T-helper 22 cell (primary cell): Measurements from ENCODE around the gene KATNB1.
"Not testable (repeated sequence)": the region's sequence is repeated elsewhere in the genome, so short reads cannot be mapped to it uniquely, and the experiment has no call there.

Source experiments
- DNase-seq: peaks from one replicate; pipeline ENCODE4 v3.0.0-alpha.2; 2020; ENCODE audit warnings: low read depth

The KATNB1 gene

GRCh38 chr16:57773019-57773418 is 37.4 kb downstream of the KATNB1 start:
- DNase-seq = no peak

GRCh38 chr16:57773655-57774295 is 38.2 kb downstream of the KATNB1 start:
- DNase-seq = no peak

DNA sequence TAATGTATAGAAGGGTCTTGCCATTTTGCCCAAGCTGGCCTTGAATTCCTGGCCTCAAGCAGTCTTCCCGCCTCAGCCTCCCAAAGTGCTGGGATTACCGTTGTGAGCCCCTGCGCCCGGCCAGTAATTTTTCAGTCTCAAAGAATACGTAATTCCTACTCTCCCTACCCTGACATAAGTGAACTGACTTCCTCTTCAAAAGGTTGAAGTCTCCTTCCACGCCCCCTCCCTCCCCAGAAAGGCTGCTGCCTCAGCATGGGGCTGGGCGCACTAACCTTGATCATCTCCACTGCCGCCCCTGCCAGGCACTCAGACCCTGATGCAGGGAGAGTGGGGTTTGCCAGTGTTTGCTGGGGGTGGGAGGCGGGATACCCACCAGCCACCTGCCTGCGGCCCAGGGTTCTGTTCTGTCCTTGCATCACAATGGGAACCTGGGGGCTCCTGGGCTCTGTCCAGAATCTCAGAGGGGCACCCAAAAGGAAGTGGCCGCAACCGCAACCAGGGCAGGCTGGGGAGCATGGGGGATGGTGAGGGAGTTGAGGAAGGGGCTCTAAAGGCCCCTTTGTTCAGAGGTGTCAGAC is 39.2 kb downstream of the KATNB1 start:
- no peak for DNase-seq

GRCh38 chr16:57775661-57776469 is 40.3 kb downstream of the KATNB1 start:
- no peak for DNase-seq

GRCh38 chr16:57778658-57779057 is 43.1 kb downstream of the KATNB1 start:
- DNase-seq = no peak

- not testable (repeated sequence) for DNase-seq
Measured at GRCh38 chr16:57779836-57780235, 44.3 kb downstream of the KATNB1 start.

- DNase-seq = no peak
Measured at GRCh38 chr16:57781349-57781740, 45.8 kb downstream of the KATNB1 start.

GRCh38 chr16:57781741-57782606 is 46.4 kb downstream of the KATNB1 start:
- no peak for DNase-seq

- not testable (repeated sequence) for DNase-seq
Measured at GRCh38 chr16:57782607-57783055, 47.1 kb downstream of the KATNB1 start.

DNA sequence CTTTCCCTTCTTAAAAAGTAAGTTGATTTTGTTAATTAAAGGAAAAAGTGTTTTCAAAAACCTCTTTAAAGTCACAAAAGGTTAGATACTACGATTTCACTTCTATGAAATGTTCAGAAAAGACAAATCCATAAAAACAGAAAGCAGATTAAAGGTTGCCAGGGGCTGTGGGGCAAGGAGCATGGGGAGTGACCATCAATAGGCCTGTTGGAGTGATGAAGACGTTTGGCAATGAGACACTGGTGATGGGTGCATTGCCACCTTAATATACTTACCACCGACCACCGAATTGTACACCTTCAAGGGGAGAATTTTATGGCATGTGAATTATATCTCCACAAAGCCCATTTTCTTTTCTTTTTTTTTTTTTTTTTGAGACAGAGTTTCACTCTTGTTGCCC is 47.5 kb downstream of the KATNB1 start:
- no peak for DNase-seq

DNA sequence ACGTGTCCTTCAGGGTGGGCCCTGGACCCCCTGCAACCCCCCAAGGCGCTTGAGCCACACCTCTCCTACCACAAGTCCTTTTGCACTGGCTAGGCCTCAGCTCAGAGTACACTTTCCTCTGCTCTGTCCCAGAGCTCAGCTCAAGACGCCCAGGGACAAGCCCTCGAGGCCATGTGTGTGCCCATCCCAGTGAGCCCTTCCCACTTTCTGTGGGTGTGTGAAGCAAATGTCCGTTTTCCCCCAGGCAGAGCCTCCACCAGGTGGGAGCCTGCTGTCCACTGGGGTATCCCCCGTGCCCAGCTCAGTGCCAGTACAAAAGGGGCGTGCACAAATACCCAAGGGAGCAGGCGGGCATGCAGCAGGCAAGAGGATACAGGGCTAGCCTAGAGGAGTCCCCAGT is 48.3 kb downstream of the KATNB1 start:
- no peak for DNase-seq

DNA sequence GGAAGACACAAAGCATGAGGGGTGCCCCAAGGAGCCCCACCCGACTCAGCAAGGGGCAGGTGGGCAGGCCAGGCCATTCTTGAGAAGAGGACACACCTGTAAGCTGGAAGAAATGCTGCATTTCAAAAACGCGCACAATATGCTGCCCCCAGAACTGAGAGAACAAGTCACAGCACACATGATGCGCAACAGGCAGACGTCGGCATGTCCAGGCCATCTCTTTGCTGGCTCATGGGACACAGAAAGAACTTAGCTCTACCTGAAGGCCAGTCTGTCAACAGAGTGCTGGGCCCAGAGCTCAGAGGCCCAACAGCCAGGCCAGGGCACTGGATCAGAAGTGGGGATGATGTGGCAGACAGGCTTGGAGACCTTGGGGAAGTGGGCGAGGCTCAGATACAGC is 48.8 kb downstream of the KATNB1 start:
- DNase-seq = no peak

- DNase-seq = no peak
Measured at GRCh38 chr16:57785385-57785784, 49.8 kb downstream of the KATNB1 start.

DNA sequence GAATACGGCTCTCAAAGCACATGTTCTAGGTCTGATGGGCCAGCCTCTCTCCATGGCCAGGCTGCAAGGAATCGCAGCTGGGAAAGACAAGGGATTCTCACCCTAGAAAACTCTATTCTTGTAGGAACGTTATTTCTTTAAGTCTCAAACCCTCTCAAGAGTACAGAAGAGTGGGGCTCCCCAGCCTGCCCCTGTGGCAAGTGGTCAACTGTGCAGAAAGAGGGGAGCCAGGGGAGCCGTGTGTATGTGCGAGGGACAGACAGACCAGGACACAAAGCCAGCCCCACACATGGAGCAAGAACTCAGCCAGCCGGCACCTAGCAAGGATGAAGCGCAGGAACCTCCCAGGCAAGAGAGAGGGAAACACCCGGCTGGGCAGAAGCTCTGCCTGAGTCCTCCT is 50.4 kb downstream of the KATNB1 start:
- no peak for DNase-seq

GRCh38 chr16:57786632-57787518 is 51.3 kb downstream of the KATNB1 start:
- DNase-seq = no peak

- no peak for DNase-seq
Measured at GRCh38 chr16:57787519-57787905, 51.9 kb downstream of the KATNB1 start.

DNA sequence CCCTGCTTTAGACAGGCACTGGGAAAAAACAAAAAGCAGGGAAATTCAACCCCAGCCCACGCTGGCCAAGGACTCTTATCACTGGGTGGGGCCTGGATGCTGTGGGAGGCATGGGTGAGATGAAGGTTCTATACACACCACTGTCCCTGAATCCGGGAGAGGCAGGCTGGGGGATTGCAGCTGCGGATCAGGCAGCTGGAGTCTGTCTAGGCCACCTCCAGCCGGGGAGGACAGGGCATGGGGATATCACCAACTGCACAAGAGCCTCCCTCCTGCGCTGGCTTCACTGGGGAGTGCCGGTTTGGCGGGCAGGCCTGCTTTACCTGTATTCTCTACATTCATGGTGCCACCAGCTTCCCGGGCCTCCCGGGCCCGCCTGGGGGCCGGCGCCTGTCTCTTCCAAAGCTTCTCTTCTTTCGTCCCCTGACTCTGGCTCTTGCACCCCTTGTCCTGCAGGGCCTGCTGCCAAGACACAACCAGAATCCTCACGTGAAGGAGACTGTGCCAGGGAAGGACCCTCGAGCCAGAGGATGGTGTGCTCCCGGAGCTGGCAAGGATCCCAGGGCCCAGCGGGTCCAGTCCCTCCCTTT is 52.8 kb downstream of the KATNB1 start:
- no peak for DNase-seq

DNA sequence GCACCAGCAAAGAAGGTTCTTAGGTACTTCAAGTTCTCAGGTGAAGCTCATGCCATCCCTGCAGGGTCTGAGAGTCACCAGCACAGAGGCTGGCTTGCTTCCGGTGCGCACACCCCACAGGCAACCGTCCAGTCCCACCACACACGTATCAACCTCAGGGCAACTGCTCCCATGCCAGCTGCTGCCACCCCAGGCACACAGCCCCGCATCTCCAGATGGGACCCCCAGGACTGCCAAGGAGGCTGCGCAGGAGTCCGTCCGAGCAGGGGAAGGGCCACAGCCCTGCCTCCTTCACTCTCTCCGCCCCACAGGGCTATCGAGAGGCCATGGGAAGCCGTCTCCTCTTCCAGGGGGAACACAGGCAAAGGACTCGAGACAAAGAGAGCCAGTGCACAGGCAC is 53.4 kb downstream of the KATNB1 start:
- DNase-seq = no peak

DNA sequence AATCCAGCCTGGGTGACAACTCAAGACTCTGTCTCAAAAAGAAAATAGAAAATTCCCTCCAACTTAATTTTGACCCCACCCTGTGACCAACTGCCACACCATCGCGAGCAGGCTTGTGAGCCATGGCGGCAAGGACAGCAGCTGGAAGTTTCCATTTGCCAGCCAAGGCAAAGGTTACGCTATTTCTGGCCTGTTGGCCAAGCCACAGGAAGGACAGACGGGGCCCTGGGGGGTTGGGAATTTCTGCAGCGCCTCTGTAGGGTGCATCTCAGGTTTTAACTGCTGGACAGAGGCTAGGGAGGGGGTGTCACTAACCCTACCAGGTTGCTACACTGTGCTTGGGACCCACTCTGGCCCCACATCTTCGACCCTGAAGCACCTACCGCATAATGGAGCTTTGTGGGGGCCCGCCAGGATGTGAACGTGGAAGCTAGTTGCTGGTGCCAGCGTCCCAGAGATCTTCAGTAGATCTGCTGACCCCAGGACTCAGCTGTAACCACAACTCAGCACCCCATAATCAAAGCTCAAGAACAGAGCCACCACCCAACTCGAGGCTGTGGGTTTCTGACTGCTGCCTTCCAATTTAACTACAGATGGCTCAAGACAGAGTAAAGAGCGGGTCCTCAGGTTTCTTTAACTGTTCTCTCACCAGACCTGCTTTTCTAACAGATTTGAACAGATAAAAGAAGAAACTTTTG is 55.8 kb downstream of the KATNB1 start:
- DNase-seq = no peak

- DNase-seq = no peak
Measured at GRCh38 chr16:57791893-57792461, 56.4 kb downstream of the KATNB1 start.
